ENCODE measurements around the gene PANK3. TPM values are rescaled to one million over a fixed set of nuclear protein-coding genes. Genes with fewer than 3 reads are reported as not detected.
"Not testable (repeated sequence)": the region's sequence is repeated elsewhere in the genome, so short reads cannot be mapped to it uniquely, and the experiment has no call there.

Gene PANK3
- total RNA-seq, 2 experiments from 2014 or later: 58.7 to 60.6 TPM

DNA sequence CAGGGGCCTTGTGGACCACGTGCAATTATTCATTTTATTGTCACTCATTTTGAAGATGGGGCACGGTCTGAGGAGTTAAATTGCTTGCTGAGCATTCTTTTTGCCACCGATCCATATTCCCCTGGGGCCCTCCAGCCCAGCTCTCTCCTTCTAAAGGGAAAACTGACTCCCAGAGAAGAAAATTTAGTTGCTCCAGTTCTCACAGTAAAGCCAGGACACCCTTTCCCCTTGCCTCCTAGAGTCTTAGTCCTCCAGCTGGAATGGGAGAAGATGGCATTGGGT, 1.0 kb upstream of the PANK3 start:
- H3K27ac Mint-ChIP-seq: peak overlapping the region; percentile 98
- peaks cover 4% of the 10 kb centered on the region for H3K27me3 Mint-ChIP-seq
- peaks cover 23% of the 10 kb centered on the region for H3K36me3 Mint-ChIP-seq (ENCODE audit: low read depth)
- ATAC-seq: no peak
- peaks cover 2% of the 10 kb centered on the region for H3K9me3 Mint-ChIP-seq
- POLR2A ChIA-PET: interaction anchor here (0.7 to 1.6 kb wide), 5 partner anchors 10 to 1717 kb away, joined by 3 to 4 read pairs (median 3); partner anchors contain the start of gene LCP2
- TF ChIP-seq, protein P1, sequence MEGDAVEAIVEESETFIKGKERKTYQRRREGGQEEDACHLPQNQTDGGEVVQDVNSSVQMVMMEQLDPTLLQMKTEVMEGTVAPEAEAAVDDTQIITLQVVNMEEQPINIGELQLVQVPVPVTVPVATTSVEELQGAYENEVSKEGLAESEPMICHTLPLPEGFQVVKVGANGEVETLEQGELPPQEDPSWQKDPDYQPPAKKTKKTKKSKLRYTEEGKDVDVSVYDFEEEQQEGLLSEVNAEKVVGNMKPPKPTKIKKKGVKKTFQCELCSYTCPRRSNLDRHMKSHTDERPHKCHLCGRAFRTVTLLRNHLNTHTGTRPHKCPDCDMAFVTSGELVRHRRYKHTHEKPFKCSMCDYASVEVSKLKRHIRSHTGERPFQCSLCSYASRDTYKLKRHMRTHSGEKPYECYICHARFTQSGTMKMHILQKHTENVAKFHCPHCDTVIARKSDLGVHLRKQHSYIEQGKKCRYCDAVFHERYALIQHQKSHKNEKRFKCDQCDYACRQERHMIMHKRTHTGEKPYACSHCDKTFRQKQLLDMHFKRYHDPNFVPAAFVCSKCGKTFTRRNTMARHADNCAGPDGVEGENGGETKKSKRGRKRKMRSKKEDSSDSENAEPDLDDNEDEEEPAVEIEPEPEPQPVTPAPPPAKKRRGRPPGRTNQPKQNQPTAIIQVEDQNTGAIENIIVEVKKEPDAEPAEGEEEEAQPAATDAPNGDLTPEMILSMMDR (IDR thresholded peaks at IDR 0.05): no peak
- no peak for DNase-seq
- peak overlapping the region; percentile 98 for H3K4me3 Mint-ChIP-seq
- peaks cover 32% of the 10 kb centered on the region for H3K4me1 Mint-ChIP-seq (ENCODE audit: low read depth)
- intact Hi-C loops (cut with micrococcal nuclease): no loop called here
- CTCF ChIA-PET: interaction anchor here (0.8 to 1.7 kb wide), 2 partner anchors 8 to 94 kb away, joined by 3 to 4 read pairs; partner anchors contain the start of gene RARS1

DNA sequence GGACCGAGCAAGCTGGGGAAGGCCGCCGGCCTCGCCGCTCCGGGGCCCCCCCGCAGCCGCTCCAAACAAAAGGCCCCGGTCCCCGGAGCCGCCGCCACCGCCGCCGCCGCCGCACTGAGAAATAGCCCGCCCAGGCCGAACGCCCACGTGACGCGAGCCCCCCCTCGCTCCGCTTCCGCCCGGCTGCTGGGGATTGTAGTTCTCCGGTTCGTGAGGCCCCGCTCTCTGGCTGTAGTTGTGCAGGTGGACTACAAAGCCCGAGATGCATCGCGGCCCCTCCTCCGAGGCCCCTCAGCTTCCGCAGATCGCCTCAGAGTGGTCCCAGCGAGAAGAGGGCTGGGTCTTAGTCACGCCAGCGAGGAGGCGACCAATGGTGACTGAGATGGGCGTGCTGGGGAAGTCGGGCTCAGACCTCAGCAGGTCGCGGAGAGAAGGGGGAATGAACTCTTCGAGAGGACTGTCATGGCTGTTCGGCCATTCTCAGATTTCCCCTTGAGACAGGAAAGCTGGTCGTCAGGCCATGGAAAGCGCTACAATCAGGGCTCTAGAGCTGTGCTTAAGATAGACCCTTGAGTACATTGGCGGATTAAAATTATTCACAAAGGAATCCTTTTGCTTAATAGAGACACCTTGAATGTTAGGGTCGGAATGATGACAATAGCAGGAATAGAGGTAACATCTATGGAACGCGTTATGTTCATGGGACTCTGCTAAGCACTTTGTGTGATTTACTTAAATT, 489 bp upstream of the PANK3 start:
- Mint-ChIP-seq H3K4me3 (peak overlapping the region; percentile 98), H3K9me3 (peaks cover 2% of the 10 kb centered on the region), H3K4me1 (ENCODE audit: low read depth) (peaks cover 33% of the 10 kb centered on the region), H3K27me3 (peaks cover 4% of the 10 kb centered on the region), H3K27ac (peak overlapping the region; percentile 98), H3K36me3 (ENCODE audit: low read depth) (peaks cover 27% of the 10 kb centered on the region)
- POLR2A ChIA-PET: interaction anchor here (0.6 to 1.6 kb wide), 8 partner anchors 9 to 1718 kb away, joined by 3 to 5 read pairs (median 4); partner anchors contain the start of genes LCP2 and RARS1
- ATAC-seq (peak; percentile 97), DNase-seq (peak; percentile 99)
- CTCF ChIA-PET: interaction anchor here (0.8 to 1.7 kb wide), 2 partner anchors 9 to 94 kb away, joined by 3 to 4 read pairs; partner anchors contain the start of gene RARS1
- intact Hi-C loops (cut with micrococcal nuclease): loop anchor here (5.0 kb wide), 1 partner anchor 92 kb away; the partner anchor contains the start of gene RARS1
- TF ChIP-seq, protein P1 (IDR thresholded peaks at IDR 0.05): no peak

DNA sequence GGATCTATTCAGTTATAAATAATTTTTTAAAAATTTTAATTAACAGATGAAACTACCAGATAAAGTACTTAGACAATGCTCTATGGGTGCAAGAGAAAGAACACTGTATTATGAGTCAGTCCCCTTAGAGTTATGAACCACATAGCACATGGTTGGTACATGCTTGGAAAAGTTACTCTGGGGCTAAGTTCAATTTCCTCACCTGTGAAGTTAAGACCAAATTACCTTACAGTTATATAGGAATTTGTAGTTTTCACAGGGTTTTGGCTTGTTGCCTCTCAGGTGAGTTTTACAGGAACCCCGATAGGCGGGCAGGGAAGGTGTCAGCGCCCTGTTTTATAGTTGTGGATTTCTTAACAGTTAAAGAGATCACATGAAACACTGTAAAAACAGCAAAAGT, 1.2 kb downstream of the PANK3 start:
- intact Hi-C loops (cut with micrococcal nuclease): loop anchor here (5.0 kb wide), 1 partner anchor 91 kb away; the partner anchor contains the start of gene RARS1
- ATAC-seq: no peak
- H3K9me3 Mint-ChIP-seq: peaks cover 2% of the 10 kb centered on the region
- ChIA-PET CTCF (no interaction called here), POLR2A (no interaction called here)
- DNase-seq: no peak
- H3K4me3 Mint-ChIP-seq: peak overlapping the region; percentile 98
- H3K36me3 Mint-ChIP-seq (ENCODE audit: low read depth): peaks cover 33% of the 10 kb centered on the region
- H3K27me3 Mint-ChIP-seq: no peaks in the 10 kb centered on the region
- TF ChIP-seq, protein P1 (IDR thresholded peaks at IDR 0.05): no peak
- peaks cover 31% of the 10 kb centered on the region for H3K4me1 Mint-ChIP-seq (ENCODE audit: low read depth)
- H3K27ac Mint-ChIP-seq: peak overlapping the region; percentile 93

DNA sequence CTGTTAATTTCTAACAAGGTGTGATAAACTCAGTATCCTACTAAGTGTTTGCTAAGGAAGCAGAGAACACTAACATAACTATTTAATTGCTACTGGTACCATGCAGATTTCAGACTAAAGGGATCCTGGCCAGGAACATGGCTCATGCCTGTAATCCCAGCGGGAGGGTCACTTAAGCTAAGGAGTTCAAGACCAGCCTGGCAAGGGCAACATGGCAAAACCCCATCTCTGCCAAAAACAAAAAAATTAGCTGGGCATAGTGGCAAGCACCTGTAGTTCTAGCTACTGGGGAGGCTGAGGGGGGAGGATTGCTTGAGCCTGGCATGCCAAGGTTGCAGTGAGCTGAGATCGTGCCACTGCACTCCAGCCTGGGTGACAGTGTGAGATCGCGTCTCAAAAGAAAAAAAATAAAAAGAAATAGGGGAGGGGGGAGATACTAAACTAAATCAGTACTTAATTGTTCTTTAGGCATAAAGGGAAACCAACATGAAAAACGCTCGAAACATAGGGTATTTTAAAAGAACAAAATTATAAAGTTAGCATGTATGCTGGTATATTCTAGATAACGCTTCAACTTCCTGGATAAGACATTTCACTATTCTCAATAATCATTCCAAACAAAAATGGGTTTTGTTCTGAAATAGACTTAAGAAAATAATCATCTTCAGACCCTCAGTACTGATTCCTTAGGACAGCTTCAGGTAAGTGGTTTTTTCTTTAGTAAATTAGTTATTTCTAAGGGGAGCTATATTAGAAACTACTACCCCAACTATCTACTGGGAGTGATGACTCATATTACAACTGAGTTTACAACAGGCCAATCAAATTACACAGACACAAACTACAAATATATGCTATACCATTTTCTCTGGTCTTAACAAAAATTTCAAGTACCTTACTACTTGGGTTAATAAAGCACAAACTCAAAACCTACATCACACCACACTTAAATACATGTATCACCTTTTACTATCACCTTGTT, 3.5 kb downstream of the PANK3 start:
- Mint-ChIP-seq H3K27ac (no peak overlapping the region), H3K4me1 (ENCODE audit: low read depth) (peaks cover 40% of the 10 kb centered on the region), H3K36me3 (ENCODE audit: low read depth) (peaks cover 42% of the 10 kb centered on the region), H3K9me3 (no peaks in the 10 kb centered on the region), H3K4me3 (no peak overlapping the region), H3K27me3 (no peaks in the 10 kb centered on the region)
- intact Hi-C loops (cut with micrococcal nuclease): loop anchor here (5.0 kb wide), 1 partner anchor 88 kb away; the partner anchor contains the start of gene RARS1
- DNase-seq (no peak), ATAC-seq (no peak)
- CTCF ChIA-PET: no interaction called here
- POLR2A ChIA-PET: interaction anchor here (1.4 kb wide), 1 partner anchor 18 kb away, joined by 4 read pairs; no protein-coding TSS in a partner anchor
- TF ChIP-seq, protein P1 (IDR thresholded peaks at IDR 0.05): no peak

DNA sequence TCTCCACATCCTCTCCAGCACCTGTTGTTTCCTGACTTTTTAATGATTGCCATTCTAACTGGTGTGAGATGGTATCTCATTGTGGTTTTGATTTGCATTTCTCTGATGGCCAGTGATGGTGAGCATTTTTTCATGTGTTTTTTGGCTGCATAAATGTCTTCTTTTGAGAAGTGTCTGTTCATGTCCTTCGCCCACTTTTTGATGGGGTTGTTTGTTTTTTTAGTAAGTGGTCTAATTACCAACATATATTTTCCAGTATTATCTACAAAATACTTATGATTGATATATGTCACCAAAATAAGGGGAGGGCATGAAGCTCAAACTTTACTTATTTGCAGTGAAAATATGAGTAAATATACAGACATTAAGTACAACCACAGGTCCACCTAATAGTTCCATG, 5.0 kb downstream of the PANK3 start:
- intact Hi-C loops (cut with micrococcal nuclease); H3K9me3 Mint-ChIP-seq; H3K27me3 Mint-ChIP-seq; CTCF ChIA-PET; H3K4me3 Mint-ChIP-seq; DNase-seq; H3K27ac Mint-ChIP-seq; ATAC-seq; POLR2A ChIA-PET: not testable (repeated sequence)
- Mint-ChIP-seq H3K4me1 (ENCODE audit: low read depth) (peaks cover 36% of the 10 kb centered on the region), H3K36me3 (ENCODE audit: low read depth) (peaks cover 50% of the 10 kb centered on the region)

DNA sequence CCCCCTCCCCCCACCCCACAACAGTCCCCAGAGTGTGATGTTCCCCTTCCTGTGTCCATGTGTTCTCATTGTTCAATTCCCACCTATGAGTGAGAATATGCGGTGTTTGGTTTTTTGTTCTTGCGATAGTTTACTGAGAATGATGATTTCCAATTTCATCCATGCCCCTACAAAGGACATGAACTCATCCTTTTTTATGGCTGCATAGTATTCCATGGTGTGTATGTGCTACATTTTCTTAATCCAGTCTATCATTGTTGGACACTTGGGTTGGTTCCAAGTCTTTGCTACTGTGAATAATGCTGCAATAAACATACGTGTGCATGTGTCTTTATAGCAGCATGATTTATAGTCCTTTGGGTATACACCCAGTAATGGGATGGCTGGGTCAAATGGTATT, 5.5 kb downstream of the PANK3 start:
- DNase-seq; intact Hi-C loops (cut with micrococcal nuclease); ATAC-seq; POLR2A ChIA-PET; H3K27me3 Mint-ChIP-seq; H3K27ac Mint-ChIP-seq; CTCF ChIA-PET; H3K9me3 Mint-ChIP-seq; H3K4me3 Mint-ChIP-seq: not testable (repeated sequence)
- Mint-ChIP-seq H3K36me3 (ENCODE audit: low read depth) (peaks cover 51% of the 10 kb centered on the region), H3K4me1 (ENCODE audit: low read depth) (peaks cover 36% of the 10 kb centered on the region)

Data from activated CD8-positive, alpha-beta T cell treated with anti-CD3 and anti-CD28 coated beads for 36 hours (primary cell).